ENCODE measurements around the gene MAP3K5.
A peak's percentile ranks its signal among the peaks of the same experiment; 100 is the strongest.

Gene MAP3K5

GRCh38 chr6:136677822-136678221 is 114.5 kb downstream of the MAP3K5 start:
- no peak for DNase-seq

GRCh38 chr6:136677344-136677743 is 114.9 kb downstream of the MAP3K5 start:
- no peak for DNase-seq

GRCh38 chr6:136676075-136676474 is 116.2 kb downstream of the MAP3K5 start:
- no peak for DNase-seq

GRCh38 chr6:136673571-136673970 is 118.7 kb downstream of the MAP3K5 start:
- DNase-seq, result no peak

GRCh38 chr6:136672144-136672543 is 120.1 kb downstream of the MAP3K5 start:
- no peak for DNase-seq

- no peak for DNase-seq
Observed at GRCh38 chr6:136669299-136669699, 123.0 kb downstream of the MAP3K5 start.

GRCh38 chr6:136668571-136668970 is 123.7 kb downstream of the MAP3K5 start:
- DNase-seq, result no peak

GRCh38 chr6:136666041-136666440 is 126.2 kb downstream of the MAP3K5 start:
- DNase-seq, result no peak

- DNase-seq, result no peak
Observed at GRCh38 chr6:136662347-136663237, 129.7 kb downstream of the MAP3K5 start.

- no peak for DNase-seq
Observed at GRCh38 chr6:136660727-136661126, 131.6 kb downstream of the MAP3K5 start.

GRCh38 chr6:136659991-136660499 is 132.2 kb downstream of the MAP3K5 start:
- no peak for DNase-seq

- DNase-seq, result no peak
Observed at GRCh38 chr6:136658711-136659110, 133.6 kb downstream of the MAP3K5 start.

- no peak for DNase-seq
Observed at GRCh38 chr6:136657666-136658065, 134.6 kb downstream of the MAP3K5 start.

GRCh38 chr6:136656121-136656520 is 136.2 kb downstream of the MAP3K5 start:
- no peak for DNase-seq

- no peak for DNase-seq
Observed at GRCh38 chr6:136655239-136656014, 136.8 kb downstream of the MAP3K5 start.

GRCh38 chr6:136654086-136654485 is 138.2 kb downstream of the MAP3K5 start:
- no peak for DNase-seq

- no peak for DNase-seq
Observed at GRCh38 chr6:136652656-136653055, 139.6 kb downstream of the MAP3K5 start.

- DNase-seq, result no peak
Observed at GRCh38 chr6:136651982-136652381, 140.3 kb downstream of the MAP3K5 start.

- peak; percentile 33 for DNase-seq
Observed at GRCh38 chr6:136647363-136647852, 144.9 kb downstream of the MAP3K5 start.

GRCh38 chr6:136646377-136646776 is 145.9 kb downstream of the MAP3K5 start:
- no peak for DNase-seq

- DNase-seq, result no peak
Observed at GRCh38 chr6:136644597-136644952, 147.7 kb downstream of the MAP3K5 start.

GRCh38 chr6:136643850-136644596 is 148.3 kb downstream of the MAP3K5 start:
- peak; percentile 61 for DNase-seq

Measured in CD4-positive, alpha-beta T cell treated with Interferon gamma for 1 hour (primary cell).